Measurements from ENCODE around the gene PYGO1.
"Not testable (repeated sequence)": the region's sequence is repeated elsewhere in the genome, so short reads cannot be mapped to it uniquely, and the experiment has no call there.

Gene PYGO1

GRCh38 chr15:55588070-55588814 lies at the start of gene PYGO1:
Gene PYGO1, minus strand, starts transcription at chr15:55588345. Its CDS starts 462 bp downstream, at chr15:55587883.
- Mint-ChIP-seq H3K27ac (no peak within 1 kb of the TSS), H3K9me3 (no peaks in the 10 kb centered on the region), H3K27me3 (peaks cover 55% of the 10 kb centered on the region), H3K4me3 (peak within 1 kb of the TSS; percentile 63), H3K36me3 (no peaks in the 10 kb centered on the region), H3K4me1 (no peaks in the 10 kb centered on the region)
- ATAC-seq, result peak; percentile 81

GRCh38 chr15:55637086-55637485 lies 48.9 kb upstream of the PYGO1 start:
- Mint-ChIP-seq H3K4me3 (no peak overlapping the region), H3K27ac (no peak overlapping the region), H3K27me3 (no peaks in the 10 kb centered on the region), H3K36me3 (no peaks in the 10 kb centered on the region), H3K4me1 (no peaks in the 10 kb centered on the region), H3K9me3 (no peaks in the 10 kb centered on the region)
- no peak for ATAC-seq

GRCh38 chr15:55633731-55634130 lies 45.6 kb upstream of the PYGO1 start:
- Mint-ChIP-seq H3K4me1 (no peaks in the 10 kb centered on the region), H3K4me3 (no peak overlapping the region), H3K27me3 (no peaks in the 10 kb centered on the region), H3K9me3 (no peaks in the 10 kb centered on the region), H3K27ac (no peak overlapping the region), H3K36me3 (no peaks in the 10 kb centered on the region)
- no peak for ATAC-seq

- no peak for ATAC-seq
- Mint-ChIP-seq H3K27ac (no peak overlapping the region), H3K27me3 (no peaks in the 10 kb centered on the region), H3K4me1 (peaks cover 6% of the 10 kb centered on the region), H3K9me3 (no peaks in the 10 kb centered on the region), H3K36me3 (no peaks in the 10 kb centered on the region), H3K4me3 (no peak overlapping the region)
Observed at GRCh38 chr15:55632434-55632833, 44.3 kb upstream of the PYGO1 start.

GRCh38 chr15:55630858-55631257 lies 42.7 kb upstream of the PYGO1 start:
- no peak for ATAC-seq
- H3K4me1 Mint-ChIP-seq, result peaks cover 6% of the 10 kb centered on the region
- H3K36me3 Mint-ChIP-seq, result no peaks in the 10 kb centered on the region
- H3K27ac Mint-ChIP-seq, result no peak overlapping the region
- H3K4me3 Mint-ChIP-seq, result no peak overlapping the region
- no peaks in the 10 kb centered on the region for H3K27me3 Mint-ChIP-seq
- no peaks in the 10 kb centered on the region for H3K9me3 Mint-ChIP-seq

- Mint-ChIP-seq H3K4me1 (peaks cover 6% of the 10 kb centered on the region), H3K4me3 (no peak overlapping the region), H3K27me3 (no peaks in the 10 kb centered on the region), H3K36me3 (no peaks in the 10 kb centered on the region), H3K27ac (no peak overlapping the region), H3K9me3 (no peaks in the 10 kb centered on the region)
- no peak for ATAC-seq
Observed at GRCh38 chr15:55628369-55628730, 40.2 kb upstream of the PYGO1 start.

GRCh38 chr15:55627730-55628368 lies 39.7 kb upstream of the PYGO1 start:
- Mint-ChIP-seq H3K9me3 (no peaks in the 10 kb centered on the region), H3K4me3 (no peak overlapping the region), H3K36me3 (no peaks in the 10 kb centered on the region), H3K4me1 (peaks cover 6% of the 10 kb centered on the region), H3K27me3 (no peaks in the 10 kb centered on the region), H3K27ac (no peak overlapping the region)
- peak; percentile 47 for ATAC-seq

GRCh38 chr15:55619783-55620182 lies 31.6 kb upstream of the PYGO1 start:
- Mint-ChIP-seq H3K36me3 (no peaks in the 10 kb centered on the region), H3K4me3 (no peak overlapping the region)

GRCh38 chr15:55618387-55618786 lies 30.2 kb upstream of the PYGO1 start:
- no peak overlapping the region for H3K27ac Mint-ChIP-seq
- no peaks in the 10 kb centered on the region for H3K9me3 Mint-ChIP-seq
- no peak overlapping the region for H3K4me3 Mint-ChIP-seq
- no peaks in the 10 kb centered on the region for H3K4me1 Mint-ChIP-seq
- peaks cover 12% of the 10 kb centered on the region for H3K27me3 Mint-ChIP-seq
- no peak for ATAC-seq
- H3K36me3 Mint-ChIP-seq, result no peaks in the 10 kb centered on the region

More at GRCh38 chr15:55619783-55620182, 31.6 kb upstream of the PYGO1 start:
- ATAC-seq, result no peak
- no peak overlapping the region for H3K27ac Mint-ChIP-seq
- H3K4me1 Mint-ChIP-seq, result no peaks in the 10 kb centered on the region
- H3K27me3 Mint-ChIP-seq, result no peaks in the 10 kb centered on the region
- no peaks in the 10 kb centered on the region for H3K9me3 Mint-ChIP-seq

GRCh38 chr15:55615445-55615844 lies 27.3 kb upstream of the PYGO1 start:
- Mint-ChIP-seq H3K36me3 (no peaks in the 10 kb centered on the region), H3K9me3 (no peaks in the 10 kb centered on the region), H3K4me1 (no peaks in the 10 kb centered on the region), H3K27ac (no peak overlapping the region), H3K27me3 (peaks cover 28% of the 10 kb centered on the region), H3K4me3 (no peak overlapping the region)
- ATAC-seq, result no peak

- H3K36me3 Mint-ChIP-seq, result no peaks in the 10 kb centered on the region
- no peaks in the 10 kb centered on the region for H3K9me3 Mint-ChIP-seq
- H3K27me3 Mint-ChIP-seq, result peaks cover 28% of the 10 kb centered on the region
- no peak for ATAC-seq
- no peak overlapping the region for H3K4me3 Mint-ChIP-seq
- H3K4me1 Mint-ChIP-seq, result no peaks in the 10 kb centered on the region
- no peak overlapping the region for H3K27ac Mint-ChIP-seq
Observed at GRCh38 chr15:55613727-55614126, 25.6 kb upstream of the PYGO1 start.

- H3K36me3 Mint-ChIP-seq, result no peaks in the 10 kb centered on the region
- peaks cover 8% of the 10 kb centered on the region for H3K9me3 Mint-ChIP-seq
- H3K27ac Mint-ChIP-seq, result no peak overlapping the region
- H3K27me3 Mint-ChIP-seq, result peaks cover 9% of the 10 kb centered on the region
- H3K4me3 Mint-ChIP-seq, result no peak overlapping the region
- no peaks in the 10 kb centered on the region for H3K4me1 Mint-ChIP-seq
- ATAC-seq, result no peak
Observed at GRCh38 chr15:55606214-55606613, 18.1 kb upstream of the PYGO1 start.

- Mint-ChIP-seq H3K4me3 (no peak overlapping the region), H3K27me3 (peaks cover 15% of the 10 kb centered on the region), H3K36me3 (no peaks in the 10 kb centered on the region), H3K9me3 (peaks cover 4% of the 10 kb centered on the region), H3K4me1 (no peaks in the 10 kb centered on the region), H3K27ac (no peak overlapping the region)
- ATAC-seq, result no peak
Observed at GRCh38 chr15:55601374-55601773, 13.2 kb upstream of the PYGO1 start.

GRCh38 chr15:55599439-55599838 lies 11.3 kb upstream of the PYGO1 start:
- no peak for ATAC-seq

GRCh38 chr15:55593019-55593418 lies 4.9 kb upstream of the PYGO1 start:
- not testable (repeated sequence) for H3K36me3 Mint-ChIP-seq, H3K9me3 Mint-ChIP-seq, H3K4me3 Mint-ChIP-seq, H3K4me1 Mint-ChIP-seq, ATAC-seq, H3K27ac Mint-ChIP-seq
- H3K27me3 Mint-ChIP-seq, result peaks cover 45% of the 10 kb centered on the region

More at GRCh38 chr15:55599439-55599838, 11.3 kb upstream of the PYGO1 start:
- H3K4me1 Mint-ChIP-seq, result no peaks in the 10 kb centered on the region
- no peaks in the 10 kb centered on the region for H3K36me3 Mint-ChIP-seq
- no peak overlapping the region for H3K27ac Mint-ChIP-seq
- no peak overlapping the region for H3K4me3 Mint-ChIP-seq
- H3K27me3 Mint-ChIP-seq, result peaks cover 15% of the 10 kb centered on the region
- H3K9me3 Mint-ChIP-seq, result no peaks in the 10 kb centered on the region

- Mint-ChIP-seq H3K27ac (no peak overlapping the region), H3K36me3 (no peaks in the 10 kb centered on the region)
Observed at GRCh38 chr15:55590788-55591187, 2.6 kb upstream of the PYGO1 start.

More at GRCh38 chr15:55590788-55591187, 2.6 kb upstream of the PYGO1 start:
- Mint-ChIP-seq H3K4me1 (no peaks in the 10 kb centered on the region), H3K9me3 (peaks cover 3% of the 10 kb centered on the region), H3K4me3 (no peak overlapping the region), H3K27me3 (peaks cover 45% of the 10 kb centered on the region)
- ATAC-seq, result no peak
